Stimulated activated CD4-positive, alpha-beta T cell treated with anti-CD3 and anti-CD28 coated beads, Interleukin-2, amount 100 ng/mL, for 4 hours (primary cell): Measurements from ENCODE around the gene ARHGEF26.
A peak's percentile ranks its signal among the peaks of the same experiment; 100 is the strongest.

ENCODE experiments used
- DNase-seq: peaks from one replicate; pipeline ENCODE4 v3.0.0-alpha.2; 2020; ENCODE audit warnings: low read depth

The ARHGEF26 gene

DNA sequence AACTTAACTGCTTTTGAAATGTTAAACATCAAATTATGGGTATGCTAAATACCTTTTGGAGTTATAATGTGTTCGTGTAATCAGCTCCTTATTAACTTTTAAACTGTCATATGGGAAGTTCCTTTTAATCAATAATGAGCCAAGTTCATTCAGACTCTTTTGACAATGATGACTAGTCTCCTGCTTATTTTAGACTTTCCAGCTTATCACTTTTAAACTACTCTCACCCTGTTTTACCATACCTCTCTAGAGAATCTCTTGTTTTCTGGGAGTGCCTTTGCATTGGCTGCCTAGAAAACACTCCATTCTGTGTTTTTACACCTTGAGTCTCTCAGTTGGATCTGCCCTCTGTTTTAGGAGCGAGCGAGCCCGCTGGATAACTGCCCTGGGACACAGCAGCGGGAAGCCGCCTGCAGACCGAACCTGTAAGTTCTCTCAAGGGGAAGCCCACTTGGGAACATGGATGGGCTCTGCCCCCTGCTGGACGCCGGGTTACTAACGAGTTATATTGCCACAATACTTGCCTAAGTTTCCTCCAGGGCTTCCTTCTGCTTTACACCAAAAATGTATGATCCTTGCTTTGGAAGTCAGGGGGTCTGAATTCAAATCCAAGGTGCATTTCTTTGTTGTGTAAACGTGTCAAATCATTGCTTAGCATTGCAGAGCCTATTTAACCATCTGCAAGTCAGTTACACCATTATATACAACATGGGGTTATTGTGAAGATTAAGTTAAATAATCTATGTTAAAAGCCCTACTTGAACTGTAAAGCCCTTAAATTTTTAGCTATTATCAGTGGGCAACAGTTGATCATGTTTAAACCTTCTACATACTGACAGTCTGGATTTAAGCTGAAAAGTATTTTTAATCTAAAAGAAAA is 131.8 kb downstream of the ARHGEF26 start:
- DNase-seq = peak; percentile 46

DNA sequence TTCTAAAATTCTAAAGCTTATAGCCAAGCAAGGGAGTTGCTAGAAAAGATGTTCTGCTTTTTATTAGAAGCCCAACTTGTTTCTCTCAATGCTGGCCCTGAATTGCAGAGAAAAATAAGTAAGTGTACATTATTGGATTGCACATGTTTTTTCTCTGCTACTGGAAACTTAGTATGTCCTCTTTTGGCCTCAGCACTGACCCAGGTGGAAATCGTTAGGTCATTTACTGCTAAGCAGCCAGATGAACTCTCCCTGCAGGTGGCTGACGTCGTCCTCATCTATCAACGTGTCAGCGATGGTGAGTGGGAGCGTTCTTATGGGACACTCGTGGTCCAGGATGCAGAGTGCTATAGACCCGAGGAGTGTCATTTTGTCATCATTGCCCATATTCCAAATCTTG is 133.3 kb downstream of the ARHGEF26 start:
- no peak for DNase-seq

DNA sequence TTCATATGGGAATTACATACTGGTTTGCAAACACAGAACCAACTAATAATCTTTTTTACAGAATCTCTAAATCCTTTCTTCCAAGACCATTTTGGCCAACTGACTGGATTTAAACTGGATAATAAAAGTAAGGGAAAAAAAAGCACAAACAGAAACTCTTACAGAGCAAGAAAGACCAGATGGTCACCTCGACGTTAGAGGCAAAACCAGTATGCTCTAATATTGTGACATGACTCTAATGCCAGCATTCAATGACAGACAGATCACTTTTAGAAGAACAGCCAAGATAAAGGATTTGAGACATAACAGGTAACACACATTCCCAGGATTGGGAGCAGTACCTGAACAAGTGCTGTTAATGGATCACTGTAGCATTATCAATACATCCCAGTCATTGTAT is 152.2 kb downstream of the ARHGEF26 start:
- DNase-seq = no peak

- DNase-seq = no peak
Measured at GRCh38 chr3:154274348-154274747, 153.2 kb downstream of the ARHGEF26 start.

DNA sequence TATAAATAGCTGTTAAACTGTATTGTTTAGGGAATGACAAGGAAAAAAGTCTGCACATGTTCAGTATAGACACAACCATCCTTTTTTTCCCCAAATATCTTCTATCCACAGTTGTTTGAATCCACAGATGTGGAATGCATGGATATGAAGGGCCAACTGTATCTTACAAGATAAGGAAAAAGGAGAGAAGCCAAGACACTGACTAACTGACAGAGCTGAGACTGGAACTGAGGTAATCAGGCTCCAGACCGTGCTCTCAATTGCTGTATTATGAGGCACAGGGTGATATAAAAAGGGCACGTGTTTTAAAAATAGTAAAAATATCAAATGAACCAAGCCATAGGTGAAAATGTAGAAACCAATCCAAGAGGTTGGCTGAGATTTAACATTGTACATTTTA is 154.1 kb downstream of the ARHGEF26 start:
- no peak for DNase-seq

- DNase-seq = no peak
Measured at GRCh38 chr3:154275965-154276364, 154.8 kb downstream of the ARHGEF26 start.

GRCh38 chr3:154280161-154280560 is 159.0 kb downstream of the ARHGEF26 start:
- DNase-seq = no peak

DNA sequence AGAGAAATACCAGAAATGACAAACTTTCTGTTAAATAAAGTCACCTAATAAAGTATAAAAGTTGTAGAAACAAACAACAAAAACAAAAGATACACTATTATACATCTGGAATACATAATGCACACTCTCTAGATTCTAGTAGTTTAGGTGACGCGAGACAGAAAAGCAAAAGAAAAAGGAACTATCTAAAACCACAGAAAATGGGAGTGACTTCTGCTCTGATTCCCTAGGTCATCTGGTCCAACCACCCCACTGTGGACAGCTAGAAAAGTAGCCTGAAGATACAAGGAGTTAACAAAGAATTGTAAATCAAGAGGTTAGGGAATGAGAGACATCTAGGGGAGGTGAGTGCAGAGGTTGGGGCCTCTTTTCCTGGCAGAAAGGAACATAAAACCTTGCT is 164.0 kb downstream of the ARHGEF26 start:
- DNase-seq = no peak

DNA sequence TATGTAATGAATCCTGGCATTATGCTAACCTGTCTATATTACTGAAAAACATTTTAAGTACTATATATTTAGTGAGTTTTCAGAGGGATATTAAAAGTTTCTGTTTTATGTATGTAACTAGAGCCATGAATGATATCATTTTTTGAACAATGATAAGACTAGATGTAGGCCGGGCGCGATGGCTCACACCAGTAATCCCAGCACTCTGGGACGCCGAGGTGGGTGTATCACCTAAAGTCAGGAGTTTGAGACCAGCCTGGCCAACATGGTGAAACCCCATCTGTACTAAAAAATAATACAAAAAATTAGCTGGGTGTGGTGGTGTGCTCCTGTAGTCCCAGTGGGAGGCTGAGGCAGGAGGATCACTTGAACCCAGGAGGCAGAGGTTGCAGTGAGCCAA is 169.0 kb downstream of the ARHGEF26 start:
- no peak for DNase-seq

DNA sequence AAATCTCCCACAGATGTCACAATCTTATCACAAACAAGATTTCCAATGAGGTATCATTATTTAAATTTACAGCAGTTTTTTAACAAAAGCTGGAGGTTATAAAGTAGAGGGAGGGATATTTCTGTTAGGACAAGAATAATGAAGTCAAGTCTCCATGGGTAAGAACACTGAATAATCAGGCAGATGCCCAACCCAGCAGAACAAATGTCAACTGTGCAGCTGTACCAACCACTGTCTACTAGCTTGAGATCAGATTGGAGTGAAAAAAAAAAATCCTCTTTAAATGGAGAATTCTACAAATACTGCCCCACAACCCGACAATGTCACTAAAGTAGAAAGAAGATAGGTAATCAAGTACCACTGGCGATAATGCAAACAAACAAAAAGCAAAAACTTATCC is 172.8 kb downstream of the ARHGEF26 start:
- DNase-seq = no peak

DNA sequence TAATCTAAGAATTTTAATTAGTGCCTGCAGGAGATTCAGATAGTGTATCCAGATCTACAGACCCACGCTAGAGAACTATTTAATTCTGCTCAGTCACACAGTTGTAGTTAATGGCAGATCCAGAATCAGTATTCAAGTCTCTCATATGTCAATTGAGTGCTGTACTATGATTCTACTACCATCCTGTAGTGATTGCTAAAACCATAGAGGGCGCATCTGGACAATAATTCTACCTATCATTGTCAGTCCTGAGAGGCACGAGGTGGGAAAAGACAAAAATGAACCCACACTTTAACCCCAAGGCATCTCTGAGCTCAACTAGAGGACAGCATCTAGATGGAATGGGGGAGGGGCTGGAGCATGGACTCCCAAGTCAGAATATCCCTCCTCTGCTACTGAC is 180.4 kb downstream of the ARHGEF26 start:
- no peak for DNase-seq

DNA sequence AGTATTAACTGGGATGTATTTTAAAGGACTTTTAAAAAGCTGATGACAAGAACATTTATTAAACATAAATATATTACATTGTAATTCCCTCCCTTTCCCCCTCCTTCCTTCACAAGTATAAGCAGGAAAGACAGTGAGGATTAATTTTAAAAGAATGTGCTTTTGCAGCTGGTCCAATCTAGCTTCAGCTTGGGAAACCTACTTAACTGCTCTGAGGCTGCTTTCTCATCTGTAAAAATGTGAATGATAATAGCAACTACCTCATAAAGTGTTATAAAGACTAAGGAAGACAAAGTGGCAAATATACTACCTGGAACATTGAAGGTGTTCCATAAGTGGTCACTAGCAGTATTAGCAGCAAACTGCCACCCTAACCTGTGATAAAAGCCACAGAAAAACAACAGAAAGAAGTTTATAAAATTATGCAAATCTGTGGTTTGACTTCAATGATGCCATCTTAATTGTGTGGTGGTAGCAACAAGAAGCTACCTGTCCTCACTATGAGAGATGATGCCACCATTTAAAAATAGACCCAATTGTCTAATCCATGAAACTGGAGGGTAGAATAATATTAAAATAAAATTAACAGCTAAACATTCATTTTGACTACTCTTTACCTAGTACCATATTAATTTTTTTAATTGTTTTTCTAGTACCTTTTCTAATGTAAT is 183.1 kb downstream of the ARHGEF26 start:
- no peak for DNase-seq

- no peak for DNase-seq
Measured at GRCh38 chr3:154304936-154305335, 183.7 kb downstream of the ARHGEF26 start.

DNA sequence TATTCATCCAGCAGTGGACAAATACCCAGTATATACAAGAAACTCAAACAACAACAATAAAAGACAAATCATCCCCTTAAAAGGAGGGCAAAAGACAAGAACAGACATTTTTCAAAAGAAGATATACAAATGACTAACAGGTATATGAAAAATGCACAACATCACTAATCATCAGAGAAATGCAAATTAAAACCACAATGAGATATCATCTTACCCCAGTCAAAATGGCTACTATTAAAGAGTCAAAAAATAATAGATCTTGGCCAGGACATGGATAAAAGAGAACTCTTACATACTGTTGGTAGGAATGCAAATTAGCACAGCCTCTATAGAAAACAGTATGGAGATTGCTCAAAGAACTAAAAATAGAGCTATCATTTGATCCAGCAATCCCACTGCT is 186.2 kb downstream of the ARHGEF26 start:
- no peak for DNase-seq
